HEK293T (cell line): ENCODE data around the gene TTC28.

ENCODE experiments used
- ARNT ChIP-seq: fragments of 450-650 bp; IDR thresholded peaks from 2 replicates; pipeline ENCODE4 v1.6.1; 2017; ENCODE audit warnings: mild to moderate bottlenecking
- BHLHE40 ChIP-seq: fragments of 450-650 bp; IDR thresholded peaks from 2 replicates; pipeline ENCODE4 v1.6.1; 2016; ENCODE audit warnings: mild to moderate bottlenecking, moderate library complexity, borderline replicate concordance
- ELF4 ChIP-seq: fragments of 450-650 bp; IDR thresholded peaks from 2 replicates; pipeline ENCODE4 v1.6.1; 2017; ENCODE audit warnings: antibody characterized with exemption
- FOXA1 ChIP-seq: fragments of 450-650 bp; IDR thresholded peaks from 2 replicates; pipeline ENCODE4 v1.6.1; 2016; ENCODE audit warnings: mild to moderate bottlenecking
- FOXK2 ChIP-seq: fragments of 450-650 bp; IDR thresholded peaks from 2 replicates; pipeline ENCODE4 v1.6.1; 2016; ENCODE audit warnings: mild to moderate bottlenecking
- FOXM1 ChIP-seq: fragments of 450-650 bp; IDR thresholded peaks from 2 replicates; pipeline ENCODE4 v1.6.1; 2017; ENCODE audit warnings: mild to moderate bottlenecking, borderline replicate concordance
- HDGF ChIP-seq: fragments of 450-650 bp; IDR thresholded peaks from 2 replicates; pipeline ENCODE4 v1.6.1; 2017; ENCODE audit warnings: antibody characterized with exemption, borderline replicate concordance
- NFRKB ChIP-seq: fragments of 450-650 bp; IDR thresholded peaks from 2 replicates; pipeline ENCODE4 v1.6.1; 2016; ENCODE audit warnings: mild to moderate bottlenecking, moderate library complexity
- SP1 ChIP-seq: fragments of 450-650 bp; IDR thresholded peaks from 2 replicates; pipeline ENCODE4 v1.6.1; 2017
- SUZ12 ChIP-seq: fragments of 450-650 bp; IDR thresholded peaks from 2 replicates; pipeline ENCODE4 v1.6.1; 2016; ENCODE audit warnings: mild to moderate bottlenecking
- TARDBP ChIP-seq: fragments of 450-650 bp; IDR thresholded peaks from 2 replicates; pipeline ENCODE4 v1.6.1; 2016

DNA sequence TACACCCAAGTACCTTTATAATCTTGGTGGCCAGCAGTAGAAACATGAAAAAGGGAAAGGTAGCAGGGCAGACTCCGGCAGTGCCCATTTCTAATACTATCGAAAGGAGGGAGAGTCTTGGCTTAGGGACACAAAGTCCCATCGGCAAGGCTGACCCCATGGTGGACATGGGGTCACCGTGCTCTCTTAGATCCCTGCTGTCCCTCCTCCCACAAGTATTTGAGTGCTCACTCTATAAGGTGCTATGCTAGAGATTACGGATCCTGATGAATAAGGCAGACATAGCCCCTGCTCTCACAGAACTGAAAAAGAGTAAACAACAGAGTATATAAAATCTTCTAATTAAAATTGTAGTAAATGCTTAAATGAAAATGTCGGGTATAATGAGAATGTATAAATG, 588.2 kb downstream of the TTC28 start:
- TF ChIP-seq SUZ12 (no peak), FOXA1 (no peak), ARNT (no peak), NFRKB (no peak), TARDBP (no peak), SP1 (no peak), BHLHE40 (no peak), ELF4 (no peak), HDGF (no peak), FOXK2 (no peak), FOXM1 (no peak)
